GM18498 (cell line): ENCODE data around the gene LAMP5.

Experiments
- ATAC-seq: cut with Tn5 transposase; IDR thresholded peaks from one replicate; pipeline ENCODE4 v1.9.1; 2021; ENCODE audit warnings: mild to moderate bottlenecking, moderate library complexity; ENCODE audit not compliant: unreplicated experiment

The LAMP5 gene

GRCh38 chr20:9499126-9499899 is 15.1 kb upstream of the LAMP5 start:
- ATAC-seq: no peak

- ATAC-seq: peak; percentile 82
Measured at GRCh38 chr20:9500121-9500520, 14.3 kb upstream of the LAMP5 start.

- no peak for ATAC-seq
Measured at GRCh38 chr20:9501473-9501872, 12.9 kb upstream of the LAMP5 start.

- no peak for ATAC-seq
Measured at GRCh38 chr20:9503526-9504245, 10.7 kb upstream of the LAMP5 start.

- no peak for ATAC-seq
Measured at GRCh38 chr20:9506280-9506821, 8.0 kb upstream of the LAMP5 start.

GRCh38 chr20:9506964-9507369 is 7.4 kb upstream of the LAMP5 start:
- no peak for ATAC-seq

- peak; percentile 36 for ATAC-seq
Measured at GRCh38 chr20:9507544-9508239, 6.7 kb upstream of the LAMP5 start.

- ATAC-seq: peak; percentile 22
Measured at GRCh38 chr20:9508240-9508661, 6.1 kb upstream of the LAMP5 start.

- no peak for ATAC-seq
Measured at GRCh38 chr20:9508696-9509178, 5.7 kb upstream of the LAMP5 start.

- ATAC-seq: no peak
Measured at GRCh38 chr20:9509246-9509645, 5.1 kb upstream of the LAMP5 start.

- no peak for ATAC-seq
Measured at GRCh38 chr20:9510911-9511310, 3.5 kb upstream of the LAMP5 start.

- ATAC-seq: no peak
Measured at GRCh38 chr20:9514072-9514460, 324 bp upstream of the LAMP5 start.

- ATAC-seq: no peak
Measured at GRCh38 chr20:9515214-9515585, 810 bp downstream of the LAMP5 start.

- ATAC-seq: no peak
Measured at GRCh38 chr20:9515741-9516233, 1.4 kb downstream of the LAMP5 start.

GRCh38 chr20:9516234-9516871 is 2.0 kb downstream of the LAMP5 start:
- ATAC-seq: no peak

- ATAC-seq: no peak
Measured at GRCh38 chr20:9517297-9518162, 3.1 kb downstream of the LAMP5 start.

- no peak for ATAC-seq
Measured at GRCh38 chr20:9518576-9519175, 4.3 kb downstream of the LAMP5 start.

- no peak for ATAC-seq
Measured at GRCh38 chr20:9520086-9520485, 5.7 kb downstream of the LAMP5 start.

- ATAC-seq: no peak
Measured at GRCh38 chr20:9523636-9524035, 9.2 kb downstream of the LAMP5 start.
